Neural progenitor cell (in vitro differentiated cells): Measurements from ENCODE around the gene SLC24A4.

Experiments
- EZH2 ChIP-seq: fragments of 200-600 bp; sonication (generic); IDR thresholded peaks from 2 replicates; pipeline ENCODE4 v1.6.1; 2017; ENCODE audit warnings: antibody characterized with exemption, mild to moderate bottlenecking, moderate library complexity
- EZH2phosphoT487 ChIP-seq: fragments of 200-600 bp; sonication (generic); IDR thresholded peaks from 2 replicates; pipeline ENCODE4 v1.6.1; 2017; ENCODE audit warnings: antibody characterized with exemption
- TF ChIP-seq, protein P1 (sequence below): fragments of 200-600 bp; sonication (generic); IDR thresholded peaks from 2 replicates; pipeline ENCODE4 v1.5.1; 2017; ENCODE audit warnings: antibody characterized with exemption, mild to moderate bottlenecking

- TF ChIP-seq, protein P1, sequence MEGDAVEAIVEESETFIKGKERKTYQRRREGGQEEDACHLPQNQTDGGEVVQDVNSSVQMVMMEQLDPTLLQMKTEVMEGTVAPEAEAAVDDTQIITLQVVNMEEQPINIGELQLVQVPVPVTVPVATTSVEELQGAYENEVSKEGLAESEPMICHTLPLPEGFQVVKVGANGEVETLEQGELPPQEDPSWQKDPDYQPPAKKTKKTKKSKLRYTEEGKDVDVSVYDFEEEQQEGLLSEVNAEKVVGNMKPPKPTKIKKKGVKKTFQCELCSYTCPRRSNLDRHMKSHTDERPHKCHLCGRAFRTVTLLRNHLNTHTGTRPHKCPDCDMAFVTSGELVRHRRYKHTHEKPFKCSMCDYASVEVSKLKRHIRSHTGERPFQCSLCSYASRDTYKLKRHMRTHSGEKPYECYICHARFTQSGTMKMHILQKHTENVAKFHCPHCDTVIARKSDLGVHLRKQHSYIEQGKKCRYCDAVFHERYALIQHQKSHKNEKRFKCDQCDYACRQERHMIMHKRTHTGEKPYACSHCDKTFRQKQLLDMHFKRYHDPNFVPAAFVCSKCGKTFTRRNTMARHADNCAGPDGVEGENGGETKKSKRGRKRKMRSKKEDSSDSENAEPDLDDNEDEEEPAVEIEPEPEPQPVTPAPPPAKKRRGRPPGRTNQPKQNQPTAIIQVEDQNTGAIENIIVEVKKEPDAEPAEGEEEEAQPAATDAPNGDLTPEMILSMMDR: no peak
- TF ChIP-seq EZH2phosphoT487: no peak
- TF ChIP-seq EZH2: no peak
Observed at GRCh38 chr14:92451755-92452154, 128.8 kb downstream of the SLC24A4 start.
